WTC11 (cell line): Measurements from ENCODE around the gene ERBB4. TPM values are rescaled to one million over a fixed set of nuclear protein-coding genes. Genes with fewer than 3 reads are reported as not detected.

Source experiments
- ATAC-seq: fragments of 200-7000 bp; cut with Tn5 transposase; 2 replicates; pipeline ENCODE4 v1.10.0; 2021; ENCODE audit warnings: mild to moderate bottlenecking, moderate library complexity
- CTCF ChIA-PET: fragments of 300-600 bp; sonication (Branson Sonifier 250); formaldehyde crosslinking; loops from one replicate; lab custom pipeline; 2021; ENCODE audit warnings: antibody characterized with exemption; lab: Charles Lee
- POLR2A ChIA-PET: fragments of 350-600 bp; sonication (Branson Sonifier 250); formaldehyde crosslinking; loops from one replicate; lab custom pipeline; 2021; ENCODE audit warnings: antibody characterized with exemption; lab: Charles Lee
- DNase-seq: peaks from one replicate; pipeline ENCODE4 v3.0.0; 2021; ENCODE audit warnings: low spot score
- H3K27ac Mint-ChIP-seq: 2 replicates; pipeline ENCODE4 v1.8.0; 2021; ENCODE audit warnings: mixed read lengths
- H3K27me3 Mint-ChIP-seq: 2 replicates; pipeline ENCODE4 v1.8.0; 2021; ENCODE audit warnings: low read depth, mild to moderate bottlenecking, moderate library complexity, mixed read lengths
- H3K36me3 Mint-ChIP-seq: 2 replicates; pipeline ENCODE4 v1.8.0; 2021; ENCODE audit warnings: mixed read lengths
- H3K4me1 Mint-ChIP-seq: 2 replicates; pipeline ENCODE4 v1.8.0; 2022; ENCODE audit warnings: mixed read lengths
- H3K4me3 Mint-ChIP-seq: 2 replicates; pipeline ENCODE4 v1.8.0; 2021; ENCODE audit warnings: mild to moderate bottlenecking, moderate library complexity, mixed read lengths
- H3K9me3 Mint-ChIP-seq: 2 replicates; pipeline ENCODE4 v1.8.0; 2021; ENCODE audit warnings: mixed read lengths
- ATF3 ChIP-seq: sonication (generic); formaldehyde crosslinking; conservative IDR thresholded peaks from 2 replicates; pipeline ENCODE4 v1.8.1; 2022; ENCODE audit warnings: mild to moderate bottlenecking, missing genetic modification reagents
- CBFB ChIP-seq: sonication (generic); formaldehyde crosslinking; IDR thresholded peaks from 2 replicates; pipeline ENCODE4 v1.8.1; 2022; ENCODE audit warnings: mild to moderate bottlenecking, low read depth, missing genetic modification reagents
- CREM ChIP-seq: sonication (generic); formaldehyde crosslinking; IDR thresholded peaks from 2 replicates; pipeline ENCODE4 v1.8.1; 2022; ENCODE audit warnings: mild to moderate bottlenecking, missing genetic modification reagents, moderate library complexity
- ETV6 ChIP-seq: sonication (generic); formaldehyde crosslinking; IDR thresholded peaks from 2 replicates; pipeline ENCODE4 v1.8.1; 2022; ENCODE audit warnings: mild to moderate bottlenecking, missing genetic modification reagents
- HMGA2 ChIP-seq: fragments of 250-450 bp; sonication (Bioruptor Pico); IDR thresholded peaks from 2 replicates; pipeline ENCODE4 v1.4.0; 2021; ENCODE audit warnings: mild to moderate bottlenecking, moderate library complexity
- HMGXB4 ChIP-seq: sonication (generic); formaldehyde crosslinking; IDR thresholded peaks from 2 replicates; pipeline ENCODE4 v1.8.1; 2023; ENCODE audit warnings: mild to moderate bottlenecking, moderate library complexity, missing genetic modification reagents
- MAX ChIP-seq: sonication (generic); formaldehyde crosslinking; IDR thresholded peaks from 2 replicates; pipeline ENCODE4 v1.8.0; 2022; ENCODE audit warnings: mild to moderate bottlenecking, missing genetic modification reagents
- MLX ChIP-seq: sonication (generic); formaldehyde crosslinking; IDR thresholded peaks from 2 replicates; pipeline ENCODE4 v1.8.1; 2023; ENCODE audit warnings: mild to moderate bottlenecking, missing genetic modification reagents, moderate library complexity
- MYBL2 ChIP-seq: sonication (generic); formaldehyde crosslinking; IDR thresholded peaks from 2 replicates; pipeline ENCODE4 v1.8.1; 2023; ENCODE audit warnings: mild to moderate bottlenecking, moderate library complexity, missing genetic modification reagents
- NFYB ChIP-seq: sonication (generic); formaldehyde crosslinking; conservative IDR thresholded peaks from 2 replicates; pipeline ENCODE4 v1.8.0; 2022; ENCODE audit warnings: low read depth, missing genetic modification reagents
- SMAD3 ChIP-seq: sonication (generic); formaldehyde crosslinking; IDR thresholded peaks from 2 replicates; pipeline ENCODE4 v1.8.0; 2022; ENCODE audit warnings: missing genetic modification reagents, mild to moderate bottlenecking, borderline replicate concordance
- SMAD4 ChIP-seq: sonication (generic); formaldehyde crosslinking; IDR thresholded peaks from 2 replicates; pipeline ENCODE4 v1.8.0; 2022; ENCODE audit warnings: mild to moderate bottlenecking, missing genetic modification reagents
- SOX15 ChIP-seq: fragments of 250-450 bp; sonication (Bioruptor Pico); IDR thresholded peaks from 2 replicates; pipeline ENCODE4 v1.9.0; 2021; ENCODE audit warnings: mild to moderate bottlenecking
- SP1 ChIP-seq: sonication (generic); formaldehyde crosslinking; conservative IDR thresholded peaks from 2 replicates; pipeline ENCODE4 v1.8.1; 2022; ENCODE audit warnings: missing genetic modification reagents
- TCF7 ChIP-seq: sonication (generic); formaldehyde crosslinking; IDR thresholded peaks from 2 replicates; pipeline ENCODE4 v1.8.0; 2022; ENCODE audit warnings: mild to moderate bottlenecking, low read depth, missing genetic modification reagents, moderate library complexity
- TEAD4 ChIP-seq: sonication (generic); formaldehyde crosslinking; IDR thresholded peaks from 2 replicates; pipeline ENCODE4 v1.8.0; 2022; ENCODE audit warnings: mild to moderate bottlenecking, missing genetic modification reagents
- ZNF121 ChIP-seq: sonication (generic); formaldehyde crosslinking; IDR thresholded peaks from 2 replicates; pipeline ENCODE4 v1.8.0; 2023; ENCODE audit warnings: missing genetic modification reagents
- ZNF219 ChIP-seq: sonication (generic); formaldehyde crosslinking; IDR thresholded peaks from 2 replicates; pipeline ENCODE4 v1.8.0; 2023; ENCODE audit warnings: missing genetic modification reagents, mild to moderate bottlenecking, borderline replicate concordance
- total RNA-seq: library from RNA; stranded (reverse); gene quantifications from 3 replicates; pipeline ENCODE4 v1.2.3, GENCODE V29; 2021
- TF ChIP-seq, protein P1 (sequence below): sonication (generic); formaldehyde crosslinking; IDR thresholded peaks from 2 replicates; pipeline ENCODE4 v1.8.1; 2022; ENCODE audit warnings: missing genetic modification reagents, borderline replicate concordance
- TF ChIP-seq, protein P2 (sequence below): sonication (generic); formaldehyde crosslinking; IDR thresholded peaks from 2 replicates; pipeline ENCODE4 v1.8.0; 2022; ENCODE audit warnings: mild to moderate bottlenecking, missing genetic modification reagents
- TF ChIP-seq, protein P3 (sequence below): fragments of 250-450 bp; sonication (Bioruptor Pico); IDR thresholded peaks from 2 replicates; pipeline ENCODE4 v1.9.0; 2021; ENCODE audit warnings: moderate library complexity, mild to moderate bottlenecking, inconsistent platforms, borderline replicate concordance
- TF ChIP-seq, protein P4 (sequence below): sonication (generic); formaldehyde crosslinking; IDR thresholded peaks from 2 replicates; pipeline ENCODE4 v1.8.0; 2023; ENCODE audit warnings: mild to moderate bottlenecking, missing genetic modification reagents
- TF ChIP-seq, protein P5 (sequence below): sonication (generic); formaldehyde crosslinking; IDR thresholded peaks from 2 replicates; pipeline ENCODE4 v1.8.1; 2022; ENCODE audit warnings: mild to moderate bottlenecking, moderate library complexity, missing genetic modification reagents

ERBB4 gene
- total RNA-seq, 1 experiment from 2014 or later = 1.6 TPM

- TF ChIP-seq TEAD4 (no peak), MYBL2 (CRISPR knock-in tag) (no peak), ZNF219 (CRISPR knock-in tag) (no peak), CREM (CRISPR knock-in tag) (no peak), MLX (CRISPR knock-in tag) (no peak), SOX15 (CRISPR knock-in tag) (no peak)
- TF ChIP-seq, protein P1, sequence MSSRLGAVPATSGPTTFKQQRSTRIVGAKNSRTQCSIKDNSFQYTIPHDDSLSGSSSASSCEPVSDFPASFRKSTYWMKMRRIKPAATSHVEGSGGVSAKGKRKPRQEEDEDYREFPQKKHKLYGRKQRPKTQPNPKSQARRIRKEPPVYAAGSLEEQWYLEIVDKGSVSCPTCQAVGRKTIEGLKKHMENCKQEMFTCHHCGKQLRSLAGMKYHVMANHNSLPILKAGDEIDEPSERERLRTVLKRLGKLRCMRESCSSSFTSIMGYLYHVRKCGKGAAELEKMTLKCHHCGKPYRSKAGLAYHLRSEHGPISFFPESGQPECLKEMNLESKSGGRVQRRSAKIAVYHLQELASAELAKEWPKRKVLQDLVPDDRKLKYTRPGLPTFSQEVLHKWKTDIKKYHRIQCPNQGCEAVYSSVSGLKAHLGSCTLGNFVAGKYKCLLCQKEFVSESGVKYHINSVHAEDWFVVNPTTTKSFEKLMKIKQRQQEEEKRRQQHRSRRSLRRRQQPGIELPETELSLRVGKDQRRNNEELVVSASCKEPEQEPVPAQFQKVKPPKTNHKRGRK (CRISPR knock-in tag) = no peak
These were observed 674.3 kb downstream of the ERBB4 start (continued) for GRCh38 chr2:211864328-211864727.

- Mint-ChIP-seq H3K27me3 (no peaks in the 10 kb centered on the region), H3K4me3 (no peak overlapping the region), H3K27ac (no peak overlapping the region), H3K36me3 (peaks cover 8% of the 10 kb centered on the region), H3K4me1 (no peaks in the 10 kb centered on the region), H3K9me3 (peaks cover 19% of the 10 kb centered on the region)
- CTCF ChIA-PET = no interaction called here
- DNase-seq = no peak
- TF ChIP-seq ZNF121 (CRISPR knock-in tag) = no peak
- no peak for TF ChIP-seq CBFB
- no peak for TF ChIP-seq SP1 (CRISPR knock-in tag)
- no peak for TF ChIP-seq TCF7 (CRISPR knock-in tag)
- no peak for TF ChIP-seq SMAD3 (CRISPR knock-in tag)
- TF ChIP-seq, protein P2, sequence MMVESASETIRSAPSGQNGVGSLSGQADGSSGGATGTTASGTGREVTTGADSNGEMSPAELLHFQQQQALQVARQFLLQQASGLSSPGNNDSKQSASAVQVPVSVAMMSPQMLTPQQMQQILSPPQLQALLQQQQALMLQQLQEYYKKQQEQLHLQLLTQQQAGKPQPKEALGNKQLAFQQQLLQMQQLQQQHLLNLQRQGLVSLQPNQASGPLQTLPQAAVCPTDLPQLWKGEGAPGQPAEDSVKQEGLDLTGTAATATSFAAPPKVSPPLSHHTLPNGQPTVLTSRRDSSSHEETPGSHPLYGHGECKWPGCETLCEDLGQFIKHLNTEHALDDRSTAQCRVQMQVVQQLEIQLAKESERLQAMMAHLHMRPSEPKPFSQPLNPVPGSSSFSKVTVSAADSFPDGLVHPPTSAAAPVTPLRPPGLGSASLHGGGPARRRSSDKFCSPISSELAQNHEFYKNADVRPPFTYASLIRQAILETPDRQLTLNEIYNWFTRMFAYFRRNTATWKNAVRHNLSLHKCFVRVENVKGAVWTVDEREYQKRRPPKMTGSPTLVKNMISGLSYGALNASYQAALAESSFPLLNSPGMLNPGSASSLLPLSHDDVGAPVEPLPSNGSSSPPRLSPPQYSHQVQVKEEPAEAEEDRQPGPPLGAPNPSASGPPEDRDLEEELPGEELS (CRISPR knock-in tag) = no peak
- TF ChIP-seq SMAD4 (CRISPR knock-in tag) = no peak
- no peak for TF ChIP-seq NFYB (CRISPR knock-in tag)
- TF ChIP-seq ATF3 (CRISPR knock-in tag) = no peak
- TF ChIP-seq, protein P3, sequence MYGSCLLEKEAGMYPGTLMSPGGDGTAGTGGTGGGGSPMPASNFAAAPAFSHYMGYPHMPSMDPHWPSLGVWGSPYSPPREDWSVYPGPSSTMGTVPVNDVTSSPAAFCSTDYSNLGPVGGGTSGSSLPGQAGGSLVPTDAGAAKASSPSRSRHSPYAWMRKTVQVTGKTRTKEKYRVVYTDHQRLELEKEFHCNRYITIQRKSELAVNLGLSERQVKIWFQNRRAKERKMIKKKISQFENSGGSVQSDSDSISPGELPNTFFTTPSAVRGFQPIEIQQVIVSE (CRISPR knock-in tag) = no peak
- no peak for TF ChIP-seq MAX (CRISPR knock-in tag)
- POLR2A ChIA-PET = no interaction called here
- ATAC-seq = no peak
These were observed 678.4 kb downstream of the ERBB4 start for GRCh38 chr2:211860224-211860623.

GRCh38 chr2:211854832-211855231 lies 683.8 kb downstream of the ERBB4 start:
- CTCF ChIA-PET = no interaction called here
- no peaks in the 10 kb centered on the region for H3K4me1 Mint-ChIP-seq
- TF ChIP-seq, protein P4, sequence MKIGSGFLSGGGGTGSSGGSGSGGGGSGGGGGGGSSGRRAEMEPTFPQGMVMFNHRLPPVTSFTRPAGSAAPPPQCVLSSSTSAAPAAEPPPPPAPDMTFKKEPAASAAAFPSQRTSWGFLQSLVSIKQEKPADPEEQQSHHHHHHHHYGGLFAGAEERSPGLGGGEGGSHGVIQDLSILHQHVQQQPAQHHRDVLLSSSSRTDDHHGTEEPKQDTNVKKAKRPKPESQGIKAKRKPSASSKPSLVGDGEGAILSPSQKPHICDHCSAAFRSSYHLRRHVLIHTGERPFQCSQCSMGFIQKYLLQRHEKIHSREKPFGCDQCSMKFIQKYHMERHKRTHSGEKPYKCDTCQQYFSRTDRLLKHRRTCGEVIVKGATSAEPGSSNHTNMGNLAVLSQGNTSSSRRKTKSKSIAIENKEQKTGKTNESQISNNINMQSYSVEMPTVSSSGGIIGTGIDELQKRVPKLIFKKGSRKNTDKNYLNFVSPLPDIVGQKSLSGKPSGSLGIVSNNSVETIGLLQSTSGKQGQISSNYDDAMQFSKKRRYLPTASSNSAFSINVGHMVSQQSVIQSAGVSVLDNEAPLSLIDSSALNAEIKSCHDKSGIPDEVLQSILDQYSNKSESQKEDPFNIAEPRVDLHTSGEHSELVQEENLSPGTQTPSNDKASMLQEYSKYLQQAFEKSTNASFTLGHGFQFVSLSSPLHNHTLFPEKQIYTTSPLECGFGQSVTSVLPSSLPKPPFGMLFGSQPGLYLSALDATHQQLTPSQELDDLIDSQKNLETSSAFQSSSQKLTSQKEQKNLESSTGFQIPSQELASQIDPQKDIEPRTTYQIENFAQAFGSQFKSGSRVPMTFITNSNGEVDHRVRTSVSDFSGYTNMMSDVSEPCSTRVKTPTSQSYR (CRISPR knock-in tag) = no peak
- TF ChIP-seq ETV6 (CRISPR knock-in tag) (no peak), HMGXB4 (no peak), HMGA2 (CRISPR knock-in tag) (no peak)
- TF ChIP-seq, protein P5, sequence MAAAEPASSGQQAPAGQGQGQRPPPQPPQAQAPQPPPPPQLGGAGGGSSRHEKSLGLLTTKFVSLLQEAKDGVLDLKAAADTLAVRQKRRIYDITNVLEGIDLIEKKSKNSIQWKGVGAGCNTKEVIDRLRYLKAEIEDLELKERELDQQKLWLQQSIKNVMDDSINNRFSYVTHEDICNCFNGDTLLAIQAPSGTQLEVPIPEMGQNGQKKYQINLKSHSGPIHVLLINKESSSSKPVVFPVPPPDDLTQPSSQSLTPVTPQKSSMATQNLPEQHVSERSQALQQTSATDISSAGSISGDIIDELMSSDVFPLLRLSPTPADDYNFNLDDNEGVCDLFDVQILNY (CRISPR knock-in tag) = no peak

More at GRCh38 chr2:211854832-211855231, 683.8 kb downstream of the ERBB4 start:
- Mint-ChIP-seq H3K27ac (no peak overlapping the region), H3K9me3 (no peaks in the 10 kb centered on the region), H3K36me3 (no peaks in the 10 kb centered on the region), H3K4me3 (no peak overlapping the region), H3K27me3 (no peaks in the 10 kb centered on the region)
- peak; percentile 76 for ATAC-seq
- POLR2A ChIA-PET = no interaction called here
- no peak for DNase-seq
